Measurements from ENCODE around the gene CHAC1. TPM values are rescaled to one million over a fixed set of nuclear protein-coding genes. Genes with fewer than 3 reads are reported as not detected.

The CHAC1 gene
- polyA plus RNA-seq, 3 donors = 0.15 TPM; not detected in 2

DNA sequence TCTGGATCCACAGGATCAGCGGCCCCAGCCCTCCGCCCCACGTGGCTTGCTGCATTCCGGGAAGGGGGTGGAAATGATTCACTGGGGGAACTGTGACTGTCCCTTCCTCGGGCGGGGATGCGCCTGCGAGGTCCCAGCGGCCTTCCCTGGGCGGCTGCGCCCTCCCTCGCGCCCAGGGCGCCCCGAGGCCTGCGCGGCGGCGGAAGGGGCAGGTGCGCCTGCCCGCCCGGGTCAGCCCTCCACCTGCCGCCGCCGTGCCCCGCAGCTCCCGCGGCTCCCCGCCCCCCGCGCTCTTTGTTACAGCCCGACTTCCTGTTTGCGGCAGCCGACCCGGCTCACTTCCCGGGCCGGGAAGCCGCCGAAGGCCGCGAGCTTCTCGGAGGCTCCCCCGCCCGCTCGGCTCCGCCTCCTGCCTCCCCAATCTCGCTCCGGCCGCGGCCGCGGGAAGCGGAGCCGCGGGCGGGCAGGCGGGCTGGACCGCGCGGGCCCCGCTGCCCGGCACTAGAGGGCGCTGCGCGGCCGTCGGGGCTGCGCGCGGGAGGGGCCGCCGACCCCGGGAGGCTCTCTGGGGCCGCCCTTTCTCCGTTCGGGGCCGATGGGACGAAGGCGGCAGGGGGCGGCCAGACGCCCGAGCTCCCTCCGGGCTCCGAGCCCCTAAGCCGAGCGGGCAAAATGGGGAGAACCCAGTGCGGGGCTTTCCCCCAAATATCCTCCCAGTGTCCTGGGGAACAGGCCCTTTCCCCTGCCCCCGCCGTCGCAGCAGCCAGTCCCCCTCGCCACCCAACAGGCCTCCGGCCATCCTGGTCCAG, 11.5 kb upstream of the CHAC1 start:
- Histone ChIP-seq H3K36me3 (replicated peaks in 1 of 2; ENCODE audit: control insufficient read depth in 1 of 2, insufficient read depth in 2 of 2, low read length in 2 of 2) (no peaks in the 10 kb centered on the region), H3K4me2 (replicated peaks; ENCODE audit: extremely low read depth, low read length, poor library complexity, severe bottlenecking) (peak overlapping the region; percentile 82), H4K20me1 (ENCODE audit: insufficient read depth, low read length) (no peaks in the 10 kb centered on the region), H2AFZ (ENCODE audit: insufficient read depth, low read depth, low read length, poor library complexity, severe bottlenecking) (peak overlapping the region; percentile 94), H3K79me2 (ENCODE audit: insufficient read depth, low read length) (no peaks in the 10 kb centered on the region), H3K27me3 (ENCODE audit: control insufficient read depth in 2 of 2, insufficient read depth in 2 of 2, low read length in 2 of 2) (no peaks in the 10 kb centered on the region), H3K4me1 (ENCODE audit: control insufficient read depth in 1 of 2, insufficient read depth in 2 of 2, low read length in 2 of 2) (peaks cover 34 to 40% of the 10 kb centered on the region in 2 donors), H3K9me3 (replicated peaks in 1 of 2; ENCODE audit: control insufficient read depth in 1 of 2, insufficient read depth in 1 of 2, low read length in 2 of 2) (no peaks in the 10 kb centered on the region), H3K27ac (ENCODE audit: low read depth in 1 of 2, low read length in 2 of 2) (peak overlapping the region; percentile 64 to 75), H3K9ac (ENCODE audit: insufficient read depth, low read length, poor library complexity, severe bottlenecking) (peak overlapping the region; percentile 68), H3K4me3 (replicated peaks in 1 of 3; ENCODE audit: low read depth in 2 of 3, low read length in 3 of 3) (peak overlapping the region; percentile 57 to 80 (median 76))
- DNase-seq = peak; percentile 73 to 81 (median 76)
- intact Hi-C loops (cut with micrococcal nuclease) = loop anchor here in 1 of 2 donors (5.0 to 10.0 kb wide), 2 partner anchors 34 to 83 kb away; no protein-coding TSS in a partner anchor
- peaks cover 35% of the 10 kb centered on the region for H3K4me1 Mint-ChIP-seq
- H3K27me3 Mint-ChIP-seq (ENCODE audit: low read depth in 3 of 3) = peaks cover 9 to 16% (median 12%) of the 10 kb centered on the region in 3 donors
- H3K36me3 Mint-ChIP-seq = no peaks in the 10 kb centered on the region
- peak overlapping the region in 6 of 7 donors; percentile 37 to 86 (median 54) for H3K27ac Mint-ChIP-seq
- peak overlapping the region; percentile 77 to 88 for H3K4me3 Mint-ChIP-seq
- TF ChIP-seq, protein P1, sequence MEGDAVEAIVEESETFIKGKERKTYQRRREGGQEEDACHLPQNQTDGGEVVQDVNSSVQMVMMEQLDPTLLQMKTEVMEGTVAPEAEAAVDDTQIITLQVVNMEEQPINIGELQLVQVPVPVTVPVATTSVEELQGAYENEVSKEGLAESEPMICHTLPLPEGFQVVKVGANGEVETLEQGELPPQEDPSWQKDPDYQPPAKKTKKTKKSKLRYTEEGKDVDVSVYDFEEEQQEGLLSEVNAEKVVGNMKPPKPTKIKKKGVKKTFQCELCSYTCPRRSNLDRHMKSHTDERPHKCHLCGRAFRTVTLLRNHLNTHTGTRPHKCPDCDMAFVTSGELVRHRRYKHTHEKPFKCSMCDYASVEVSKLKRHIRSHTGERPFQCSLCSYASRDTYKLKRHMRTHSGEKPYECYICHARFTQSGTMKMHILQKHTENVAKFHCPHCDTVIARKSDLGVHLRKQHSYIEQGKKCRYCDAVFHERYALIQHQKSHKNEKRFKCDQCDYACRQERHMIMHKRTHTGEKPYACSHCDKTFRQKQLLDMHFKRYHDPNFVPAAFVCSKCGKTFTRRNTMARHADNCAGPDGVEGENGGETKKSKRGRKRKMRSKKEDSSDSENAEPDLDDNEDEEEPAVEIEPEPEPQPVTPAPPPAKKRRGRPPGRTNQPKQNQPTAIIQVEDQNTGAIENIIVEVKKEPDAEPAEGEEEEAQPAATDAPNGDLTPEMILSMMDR (IDR thresholded peaks at IDR 0.05) = peak; percentile 76
- no peaks in the 10 kb centered on the region for H3K9me3 Mint-ChIP-seq
- WGBS (ENCODE audit: insufficient coverage) = under 1% methylated on average over 82 of the region's 92 CpGs

DNA sequence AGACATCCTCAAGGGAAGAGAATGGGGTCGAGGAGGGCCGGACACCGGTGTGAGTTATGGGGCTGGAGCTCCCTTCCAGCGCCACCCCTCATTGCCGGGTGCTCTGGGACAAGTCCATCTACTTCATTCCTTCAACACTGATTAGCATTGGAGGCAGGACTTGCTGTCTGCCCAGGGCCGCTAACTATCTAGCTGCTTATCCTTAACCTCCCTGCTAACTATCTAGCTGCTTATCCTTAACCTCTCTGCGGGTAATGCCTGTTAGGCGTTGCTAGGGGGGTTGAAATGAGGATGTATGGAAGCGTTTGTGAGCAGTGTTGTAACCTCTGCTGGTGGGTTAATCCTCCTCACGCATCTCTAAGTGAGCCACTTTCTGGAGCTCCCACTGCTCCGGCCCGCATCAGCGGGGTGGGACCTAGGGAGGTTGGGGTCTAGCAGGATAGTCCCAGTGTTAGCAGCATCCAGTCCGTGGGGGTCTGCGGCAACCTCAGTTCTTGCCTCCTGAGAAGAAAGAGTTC, 10.9 kb upstream of the CHAC1 start:
- peaks cover 9 to 16% (median 12%) of the 10 kb centered on the region in 3 donors for H3K27me3 Mint-ChIP-seq (ENCODE audit: low read depth in 3 of 3)
- peak overlapping the region; percentile 82 for H3K4me2 ChIP-seq (replicated peaks; ENCODE audit: extremely low read depth, low read length, poor library complexity, severe bottlenecking)
- no peaks in the 10 kb centered on the region for H3K27me3 ChIP-seq (ENCODE audit: control insufficient read depth in 2 of 2, insufficient read depth in 2 of 2, low read length in 2 of 2)
- H3K9me3 ChIP-seq (replicated peaks in 1 of 2; ENCODE audit: control insufficient read depth in 1 of 2, insufficient read depth in 1 of 2, low read length in 2 of 2) = no peaks in the 10 kb centered on the region
- intact Hi-C loops (cut with micrococcal nuclease) = loop anchor here in 1 of 2 donors (5.0 to 10.0 kb wide), 2 partner anchors 35 to 82 kb away; no protein-coding TSS in a partner anchor
- peak overlapping the region; percentile 77 to 88 for H3K4me3 Mint-ChIP-seq
- TF ChIP-seq, protein P1 (IDR thresholded peaks at IDR 0.05) = no peak
- H3K27ac Mint-ChIP-seq = peak overlapping the region in 4 of 7 donors; percentile 43 to 61 (median 50)
- H3K4me3 ChIP-seq (replicated peaks in 1 of 3; ENCODE audit: low read depth in 2 of 3, low read length in 3 of 3) = peak overlapping the region; percentile 57 to 80 (median 76)
- peaks cover 35% of the 10 kb centered on the region for H3K4me1 Mint-ChIP-seq
- 24% methylated on average over 10 of the region's 15 CpGs for WGBS (ENCODE audit: insufficient coverage)
- no peaks in the 10 kb centered on the region for H4K20me1 ChIP-seq (ENCODE audit: insufficient read depth, low read length)
- H3K9me3 Mint-ChIP-seq = no peaks in the 10 kb centered on the region
- peak overlapping the region; percentile 64 to 75 for H3K27ac ChIP-seq (ENCODE audit: low read depth in 1 of 2, low read length in 2 of 2)
- H3K36me3 ChIP-seq (replicated peaks in 1 of 2; ENCODE audit: control insufficient read depth in 1 of 2, insufficient read depth in 2 of 2, low read length in 2 of 2) = no peaks in the 10 kb centered on the region
- peak overlapping the region; percentile 94 for H2AFZ ChIP-seq (ENCODE audit: insufficient read depth, low read depth, low read length, poor library complexity, severe bottlenecking)
- peak; percentile 43 to 75 (median 73) for DNase-seq
- peaks cover 34 to 40% of the 10 kb centered on the region in 2 donors for H3K4me1 ChIP-seq (ENCODE audit: control insufficient read depth in 1 of 2, insufficient read depth in 2 of 2, low read length in 2 of 2)
- no peaks in the 10 kb centered on the region for H3K36me3 Mint-ChIP-seq
- peak overlapping the region; percentile 68 for H3K9ac ChIP-seq (ENCODE audit: insufficient read depth, low read length, poor library complexity, severe bottlenecking)
- no peaks in the 10 kb centered on the region for H3K79me2 ChIP-seq (ENCODE audit: insufficient read depth, low read length)
